Astrocyte of the spinal cord (primary cell): ENCODE data around the gene VAPB.

Source experiments
- DNase-seq: peaks from one replicate; pipeline ENCODE4 v3.0.0; 2011; ENCODE audit warnings: low read depth, low spot score
- H3K4me3 ChIP-seq: 2 replicates; pipeline ENCODE4 v1.5.1; 2011; ENCODE audit warnings: low read depth, mild to moderate bottlenecking, low read length, moderate library complexity
- CTCF ChIP-seq: IDR thresholded peaks from 2 replicates; pipeline ENCODE4 v1.5.1; 2012; ENCODE audit warnings: low read depth, mild to moderate bottlenecking, low read length, inconsistent platforms
- in situ Hi-C: cut with HindIII; loops from 2 replicates; pipeline ENCODE4 v1.10.0; 2017; ENCODE audit warnings: low sequenced_read_pairs

VAPB gene

GRCh38 chr20:58416057-58416456 lies 27.0 kb downstream of the VAPB start:
- no peak for TF ChIP-seq CTCF
- DNase-seq: no peak
- H3K4me3 ChIP-seq: no peak overlapping the region
- in situ Hi-C loops: no loop called here

- no peak for DNase-seq
- TF ChIP-seq CTCF: no peak
- no peak overlapping the region for H3K4me3 ChIP-seq
- in situ Hi-C loops: no loop called here
Measured at GRCh38 chr20:58416835-58417234, 27.8 kb downstream of the VAPB start.

GRCh38 chr20:58417438-58417837 lies 28.4 kb downstream of the VAPB start:
- H3K4me3 ChIP-seq: no peak overlapping the region
- no peak for DNase-seq
- TF ChIP-seq CTCF: no peak
- in situ Hi-C loops: no loop called here

- no peak for DNase-seq
- TF ChIP-seq CTCF: no peak
- in situ Hi-C loops: no loop called here
- H3K4me3 ChIP-seq: no peak overlapping the region
Measured at GRCh38 chr20:58418949-58419748, 30.1 kb downstream of the VAPB start.

GRCh38 chr20:58420798-58421496 lies 31.9 kb downstream of the VAPB start:
- no peak for TF ChIP-seq CTCF
- in situ Hi-C loops: no loop called here
- no peak overlapping the region for H3K4me3 ChIP-seq
- peak; percentile 58 for DNase-seq

GRCh38 chr20:58421497-58421850 lies 32.4 kb downstream of the VAPB start:
- in situ Hi-C loops: no loop called here
- DNase-seq: no peak
- no peak for TF ChIP-seq CTCF
- H3K4me3 ChIP-seq: no peak overlapping the region
